SK-N-MC (cell line): Measurements from ENCODE around the gene ASIC2.
"Not testable (repeated sequence)": the region's sequence is repeated elsewhere in the genome, so short reads cannot be mapped to it uniquely, and the experiment has no call there.

ENCODE experiments used
- DNase-seq: peaks from one replicate; pipeline ENCODE4 v3.0.0-alpha.2; 2011; ENCODE audit warnings: low read depth, low spot score
- H3K27ac ChIP-seq: fragments of 200-600 bp; sonication (generic); 2 replicates; pipeline ENCODE4 v1.5.1; 2016; ENCODE audit warnings: mixed run types
- H3K36me3 ChIP-seq: fragments of 200-600 bp; sonication (generic); 2 replicates; pipeline ENCODE4 v1.6.1; 2017; ENCODE audit warnings: antibody characterized with exemption, low read length, mixed read lengths; ENCODE audit not compliant: insufficient read depth
- H3K4me3 ChIP-seq: fragments of 200-600 bp; sonication (generic); 2 replicates; pipeline ENCODE4 v1.5.1; 2016
- H3K9ac ChIP-seq: fragments of 200-600 bp; sonication (generic); 2 replicates; pipeline ENCODE4 v1.8.0; 2017; ENCODE audit warnings: mixed run types, mixed read lengths; ENCODE audit not compliant: insufficient read length
- H3K9me3 ChIP-seq: fragments of 200-600 bp; sonication (generic); 2 replicates; pipeline ENCODE4 v1.6.1; 2017; ENCODE audit warnings: low read depth, mild to moderate bottlenecking, antibody characterized with exemption, low read length, moderate library complexity, mixed read lengths
- EZH2 ChIP-seq: fragments of 200-600 bp; sonication (generic); IDR thresholded peaks from one replicate; pipeline ENCODE4 v1.6.1; 2017; ENCODE audit warnings: antibody characterized with exemption
- FOXP2 ChIP-seq: optimal IDR thresholded peaks from 2 replicates; pipeline ENCODE3; 2011; ENCODE audit warnings: mild to moderate bottlenecking, moderate library complexity; ENCODE audit not compliant: insufficient read depth; ENCODE audit errors: extremely low read length, control extremely low read depth
- POLR2AphosphoS5 ChIP-seq: IDR thresholded peaks from 2 replicates; pipeline ENCODE4 v1.6.1; 2012; ENCODE audit warnings: mild to moderate bottlenecking, low read depth, low read length, borderline replicate concordance

The ASIC2 gene

GRCh38 chr17:32995416-32996045 is 297.6 kb downstream of the ASIC2 start:
- Histone ChIP-seq H3K4me3 (no peak overlapping the region), H3K9ac (no peak overlapping the region), H3K36me3 (no peaks in the 10 kb centered on the region), H3K9me3 (no peaks in the 10 kb centered on the region), H3K27ac (no peak overlapping the region)
- no peak for DNase-seq
- TF ChIP-seq EZH2 (no peak), FOXP2 (no peak), POLR2AphosphoS5 (no peak)

GRCh38 chr17:32993977-32994376 is 299.1 kb downstream of the ASIC2 start:
- Histone ChIP-seq H3K36me3 (no peaks in the 10 kb centered on the region), H3K27ac (no peak overlapping the region), H3K9me3 (no peaks in the 10 kb centered on the region), H3K9ac (no peak overlapping the region), H3K4me3 (no peak overlapping the region)
- DNase-seq, result no peak
- TF ChIP-seq POLR2AphosphoS5 (no peak), FOXP2 (no peak), EZH2 (no peak)

- no peak overlapping the region for H3K4me3 ChIP-seq
- no peak for DNase-seq
- no peak overlapping the region for H3K9ac ChIP-seq
- TF ChIP-seq POLR2AphosphoS5 (no peak), EZH2 (no peak)
- H3K36me3 ChIP-seq, result no peaks in the 10 kb centered on the region
- H3K27ac ChIP-seq, result no peak overlapping the region
- H3K9me3 ChIP-seq, result 0 out of 2 replicates have a peak, but pooled peaks cover 4% of the 10 kb centered on the region
Observed at GRCh38 chr17:32992321-32993033, 300.6 kb downstream of the ASIC2 start.

- H3K36me3 ChIP-seq, result no peaks in the 10 kb centered on the region
- H3K9me3 ChIP-seq, result 0 out of 2 replicates have a peak, but pooled peaks cover 4% of the 10 kb centered on the region
- H3K4me3 ChIP-seq, result no peak overlapping the region
- H3K27ac ChIP-seq, result no peak overlapping the region
- TF ChIP-seq FOXP2 (no peak), POLR2AphosphoS5 (no peak), EZH2 (no peak)
- H3K9ac ChIP-seq, result no peak overlapping the region
- no peak for DNase-seq
Observed at GRCh38 chr17:32988481-32989101, 304.5 kb downstream of the ASIC2 start.

- H3K4me3 ChIP-seq, H3K27ac ChIP-seq, H3K36me3 ChIP-seq, H3K9ac ChIP-seq, DNase-seq, H3K9me3 ChIP-seq: not testable (repeated sequence)
Observed at GRCh38 chr17:32987868-32988267, 305.2 kb downstream of the ASIC2 start.

- not testable (repeated sequence) for H3K36me3 ChIP-seq, H3K9ac ChIP-seq, H3K27ac ChIP-seq, H3K9me3 ChIP-seq, DNase-seq, H3K4me3 ChIP-seq
Observed at GRCh38 chr17:32987453-32987805, 305.7 kb downstream of the ASIC2 start.

- TF ChIP-seq POLR2AphosphoS5, result no peak
- TF ChIP-seq EZH2, result no peak
- TF ChIP-seq FOXP2, result no peak
- Histone ChIP-seq H3K4me3 (no peak overlapping the region), H3K9ac (no peak overlapping the region), H3K9me3 (0 out of 2 replicates have a peak, but pooled peaks cover 4% of the 10 kb centered on the region), H3K36me3 (no peaks in the 10 kb centered on the region), H3K27ac (no peak overlapping the region)
- DNase-seq, result no peak
Observed at GRCh38 chr17:32985050-32985756, 307.9 kb downstream of the ASIC2 start.

- H3K9ac ChIP-seq, H3K36me3 ChIP-seq, H3K27ac ChIP-seq, H3K9me3 ChIP-seq, DNase-seq, H3K4me3 ChIP-seq: not testable (repeated sequence)
Observed at GRCh38 chr17:32981611-32982010, 311.5 kb downstream of the ASIC2 start.

- no peaks in the 10 kb centered on the region for H3K36me3 ChIP-seq
- H3K9me3 ChIP-seq, result no peaks in the 10 kb centered on the region
- H3K27ac ChIP-seq, result no peak overlapping the region
- DNase-seq, result no peak
- no peak overlapping the region for H3K4me3 ChIP-seq
- no peak overlapping the region for H3K9ac ChIP-seq
- TF ChIP-seq EZH2, result no peak
- TF ChIP-seq FOXP2, result no peak
- TF ChIP-seq POLR2AphosphoS5, result no peak
Observed at GRCh38 chr17:32980230-32980629, 312.9 kb downstream of the ASIC2 start.
